Pancreas (tissue), 10 donors: ENCODE measurements around the gene SLIT3. TPM values are rescaled to one million over a fixed set of nuclear protein-coding genes. Genes with fewer than 3 reads are reported as not detected.

ENCODE experiments used
- ATAC-seq, 4 donors: fragments of 200-7000 bp; cut with Tn5 transposase; one replicate each; pipeline versions ENCODE4 v1.8.0 to v1.9.1; 2020; ENCODE audit warnings: mild to moderate bottlenecking in 4 of 4, moderate library complexity in 4 of 4
- DNase-seq, 6 donors: peaks; one replicate each; pipeline ENCODE4 v3.0.0-alpha.2; 2020
- FAIRE-seq: peaks from 2 replicates; lab custom pipeline; 2012; peaks lifted over from hg19 to GRCh38; lab: Jason Lieb, UNC
- H3K27ac ChIP-seq, 4 donors: fragments of 200-600 bp; sonication (generic); 1 replicate in 3 of 4; 2 replicates in 1 of 4; pipeline versions ENCODE4 v1.5.0 to v1.8.0; 2020
- H3K27me3 ChIP-seq, 4 donors: fragments of 200-600 bp; one replicate each; pipeline ENCODE4 v1.8.0; 2021
- H3K36me3 ChIP-seq, 3 donors: fragments of 200-600 bp; sonication (generic) in 1 of 3; one replicate each; pipeline versions ENCODE4 v1.5.0 to v1.8.0; 2020 to 2021
- H3K4me1 ChIP-seq, 3 donors: fragments of 200-600 bp; one replicate each; pipeline ENCODE4 v1.8.0; 2021
- H3K4me3 ChIP-seq, 4 donors: fragments of 200-600 bp; sonication (generic) in 2 of 4; one replicate each; pipeline versions ENCODE4 v1.5.0 to v1.8.0; 2020 to 2021
- H3K9me3 ChIP-seq, 4 donors: fragments of 200-600 bp; one replicate each; pipeline ENCODE4 v1.8.0; 2021
- CTCF ChIP-seq, 4 donors: fragments of 200-600 bp; sonication (generic) in 3 of 4; IDR thresholded peaks; one replicate each; pipeline versions ENCODE4 v1.5.0 to v1.8.0; 2021; ENCODE audit warnings: antibody characterized with exemption in 4 of 4
- WGBS, 2 donors: extraction: QIAGEN DNeasy Blood & Tissue Kit; methylation state at CpG; one replicate each; pipeline ENCODE4 v1.1.7; 2013; 5-methylcytosine and 5-hydroxymethylcytosine counted together
- intact Hi-C, 3 donors: fragments of 100-400 bp; cut with DNase I; formaldehyde crosslinking; loops; one replicate each; pipeline versions ENCODE4 v1.11.1 to v1.14.2; 2022
- polyA plus RNA-seq, 2 donors: library from polyadenylated mRNA; stranded (reverse); fragments of 200-250 nt; gene quantifications; one replicate each; pipeline ENCODE4 v1.2.3, GENCODE V29; 2013
- total RNA-seq, 6 donors: library from RNA; stranded (reverse); fragmentation: NEBNext Ultra II Directional in 4 of 6; extraction: Animal tissue kit (Norgen Biotek cat#: 25700) in 4 of 6; gene quantifications; one replicate each; pipeline versions ENCODE4 v1.2.1 to v1.2.4, GENCODE V29; 2021 to 2023
- donor health status: healthy with polysubstance abuse.
- donor health status: DM: no; HTN: no; CAD: no; lungs with moderate emphysema.
- donor health status: DM: no; HTN: no; CAD: no.
- donor health status: control.
- donor health status: control.
- donor health status: Bipolar disorder and iron deficiency.
- donor health status: DM: yes; HTN: yes; CAD: no.
- donor health status: DM: no; HTN: no; CAD: no.
- donor health status: DM: no; HTN: no; CAD: no.
- donor health status: DM: yes; HTN: yes; CAD: no.

SLIT3 gene
- total and polyA plus RNA-seq, 8 donors = 1.1 to 11.4 (median 2.1) TPM

GRCh38 chr5:169001394-169001793 lies 299.5 kb downstream of the SLIT3 start:
- no peak for ATAC-seq
- no peaks in the 10 kb centered on the region for H3K4me1 ChIP-seq
- no peaks in the 10 kb centered on the region for H3K9me3 ChIP-seq
- no peak for TF ChIP-seq CTCF (IDR thresholded peaks at IDR 0.05)
- DNase-seq = no peak
- intact Hi-C loops = no loop called here
- no peaks in the 10 kb centered on the region for H3K36me3 ChIP-seq
- FAIRE-seq = no peak
- H3K4me3 ChIP-seq = no peak overlapping the region
- WGBS, 2 donors = 32 to 56% methylated on average over 3 of the region's 3 CpGs
- no peak overlapping the region for H3K27ac ChIP-seq
- no peaks in the 10 kb centered on the region for H3K27me3 ChIP-seq

GRCh38 chr5:168995024-168995423 lies 305.9 kb downstream of the SLIT3 start:
- ATAC-seq = no peak
- Histone ChIP-seq H3K4me1 (no peaks in the 10 kb centered on the region), H3K27ac (no peak overlapping the region), H3K9me3 (no peaks in the 10 kb centered on the region), H3K36me3 (no peaks in the 10 kb centered on the region), H3K27me3 (no peaks in the 10 kb centered on the region), H3K4me3 (no peak overlapping the region)
- 53 to 78% methylated on average over 3 of the region's 3 CpGs for WGBS, 2 donors
- FAIRE-seq = no peak
- intact Hi-C loops = loop anchor here in 2 of 3 donors (10.0 kb wide), 3 partner anchors 200 to 310 kb away; partner anchors contain the start of gene SLIT3 (in 1 of the 2)
- TF ChIP-seq CTCF (IDR thresholded peaks at IDR 0.05) = no peak
- DNase-seq = no peak

- intact Hi-C loops = loop anchor here in 2 of 3 donors (10.0 kb wide), 3 partner anchors 202 to 312 kb away; partner anchors contain the start of gene SLIT3 (in 1 of the 2)
- peaks cover 0 to 12% (median 0%) of the 10 kb centered on the region in 4 donors for H3K27me3 ChIP-seq
- FAIRE-seq = no peak
Observed at GRCh38 chr5:168992687-168993086, 308.3 kb downstream of the SLIT3 start.

GRCh38 chr5:168992016-168992415 lies 308.9 kb downstream of the SLIT3 start:
- TF ChIP-seq CTCF (IDR thresholded peaks at IDR 0.05) = no peak
- ATAC-seq (no peak), DNase-seq (no peak), FAIRE-seq (no peak)
- intact Hi-C loops = loop anchor here in 2 of 3 donors (10.0 kb wide), 3 partner anchors 203 to 313 kb away; partner anchors contain the start of gene SLIT3 (in 1 of the 2)
- Histone ChIP-seq H3K4me3 (no peak overlapping the region), H3K36me3 (no peaks in the 10 kb centered on the region), H3K9me3 (no peaks in the 10 kb centered on the region), H3K4me1 (no peaks in the 10 kb centered on the region), H3K27me3 (peaks cover 0 to 12% (median 0%) of the 10 kb centered on the region in 4 donors), H3K27ac (no peak overlapping the region)
- WGBS, 2 donors = 73 to 80% methylated on average over 5 of the region's 5 CpGs

More at GRCh38 chr5:168992687-168993086, 308.3 kb downstream of the SLIT3 start:
- DNase-seq (no peak), ATAC-seq (no peak)
- 61 to 66% methylated on average over 11 of the region's 11 CpGs for WGBS, 2 donors
- no peak overlapping the region for H3K27ac ChIP-seq
- no peaks in the 10 kb centered on the region for H3K4me1 ChIP-seq
- H3K4me3 ChIP-seq = no peak overlapping the region
- no peaks in the 10 kb centered on the region for H3K9me3 ChIP-seq
- no peak for TF ChIP-seq CTCF (IDR thresholded peaks at IDR 0.05)
- H3K36me3 ChIP-seq = no peaks in the 10 kb centered on the region

GRCh38 chr5:168991311-168991710 lies 309.6 kb downstream of the SLIT3 start:
- intact Hi-C loops = loop anchor here in 2 of 3 donors (10.0 kb wide), 3 partner anchors 203 to 313 kb away; partner anchors contain the start of gene SLIT3 (in 1 of the 2)
- FAIRE-seq (no peak), ATAC-seq (no peak), DNase-seq (no peak)
- Histone ChIP-seq H3K9me3 (no peaks in the 10 kb centered on the region), H3K4me3 (no peak overlapping the region), H3K4me1 (no peaks in the 10 kb centered on the region), H3K27ac (no peak overlapping the region), H3K36me3 (no peaks in the 10 kb centered on the region), H3K27me3 (peaks cover 0 to 12% (median 0%) of the 10 kb centered on the region in 4 donors)
- 80 to 83% methylated on average over 2 of the region's 2 CpGs for WGBS, 2 donors
- no peak for TF ChIP-seq CTCF (IDR thresholded peaks at IDR 0.05)
